Ectodermal cell (in vitro differentiated cells): ENCODE results near the gene USP20. TPM values are rescaled to one million over a fixed set of nuclear protein-coding genes. Genes with fewer than 3 reads are reported as not detected.
"Not testable (repeated sequence)": the region's sequence is repeated elsewhere in the genome, so short reads cannot be mapped to it uniquely, and the experiment has no call there.

Experiments used
- H3K27ac ChIP-seq: 2 replicates; pipeline ENCODE4 v1.7.0; 2013; ENCODE audit warnings: mild to moderate bottlenecking, low read depth, low read length; ENCODE audit not compliant: insufficient read depth, poor library complexity, severe bottlenecking
- H3K27me3 ChIP-seq: 2 replicates; pipeline ENCODE4 v1.7.0; 2013; ENCODE audit warnings: mild to moderate bottlenecking, low read length; ENCODE audit not compliant: insufficient read depth, control insufficient read depth, poor library complexity, severe bottlenecking
- H3K36me3 ChIP-seq: one replicate; pipeline ENCODE4 v1.7.0; 2013; ENCODE audit warnings: low read length; ENCODE audit not compliant: control insufficient read depth, insufficient read depth
- H3K4me1 ChIP-seq: one replicate; pipeline ENCODE4 v1.7.0; 2013; ENCODE audit warnings: low read length; ENCODE audit not compliant: control insufficient read depth, insufficient read depth
- H3K4me3 ChIP-seq: 2 replicates; pipeline ENCODE4 v1.7.0; 2013; ENCODE audit warnings: low read depth, low read length, control low read depth; ENCODE audit not compliant: insufficient read depth
- H3K9me3 ChIP-seq: 2 replicates; pipeline ENCODE4 v1.7.0; 2013; ENCODE audit warnings: mild to moderate bottlenecking, low read length, moderate library complexity; ENCODE audit not compliant: control insufficient read depth
- WGBS, 2 experiments: methylation state at CpG; one replicate each; pipeline ENCODE4 v1.1.7; 2013; ENCODE audit warnings: missing lambda C conversion rate in 2 of 2; 5-methylcytosine and 5-hydroxymethylcytosine counted together
- polyA plus RNA-seq, 4 experiments: library from polyadenylated mRNA; stranded (reverse); fragments of 50-300 nt; gene quantifications; one replicate each; pipeline ENCODE4 v1.2.3, GENCODE V29; 2013

USP20 gene
- polyA plus RNA-seq (2013, experiment 1 of 4): 27.8 TPM
- 26.1 TPM for polyA plus RNA-seq (2013, experiment 2 of 4)
- polyA plus RNA-seq (2013, experiment 3 of 4): 20.7 TPM
- polyA plus RNA-seq (2013, experiment 4 of 4): 22.8 TPM

GRCh38 chr9:129835128-129835859, at the start of gene USP20, which contains the start of gene C9orf78:
Gene USP20, plus strand, starts transcription at chr9:129835458. Its CDS starts 17,098 bp downstream, at chr9:129852556.
Gene C9orf78, minus strand, starts transcription at chr9:129835275. Its CDS starts 54 bp downstream, at chr9:129835221.
- Histone ChIP-seq H3K4me1 (peaks cover 5% of the 10 kb centered on the region), H3K36me3 (peaks cover 9% of the 10 kb centered on the region), H3K4me3 (peak within 1 kb of the TSS; percentile 92), H3K27me3 (no peaks in the 10 kb centered on the region), H3K27ac (no peak within 1 kb of the TSS), H3K9me3 (no peaks in the 10 kb centered on the region)
- 0% methylated on average over 81 of the region's 81 CpGs for WGBS, 2 experiments

- 63 to 100% methylated on average over 1 of the region's 1 CpG for WGBS, 2 experiments
- peaks cover 7% of the 10 kb centered on the region for H3K27me3 ChIP-seq
- H3K9me3 ChIP-seq: no peaks in the 10 kb centered on the region
- no peak overlapping the region for H3K4me3 ChIP-seq
- no peaks in the 10 kb centered on the region for H3K36me3 ChIP-seq
- no peak overlapping the region for H3K27ac ChIP-seq
- H3K4me1 ChIP-seq: no peaks in the 10 kb centered on the region
These were observed 49.4 kb upstream of the USP20 start for GRCh38 chr9:129785866-129786265.

- H3K4me3 ChIP-seq: no peak overlapping the region
- 87 to 89% methylated on average over 10 of the region's 10 CpGs for WGBS, 2 experiments
- H3K36me3 ChIP-seq: no peaks in the 10 kb centered on the region
- H3K4me1 ChIP-seq: no peaks in the 10 kb centered on the region
- H3K9me3 ChIP-seq: no peaks in the 10 kb centered on the region
- H3K27ac ChIP-seq: no peak overlapping the region
- H3K27me3 ChIP-seq: peaks cover 7% of the 10 kb centered on the region
These were observed 48.8 kb upstream of the USP20 start for GRCh38 chr9:129786481-129786880.

- WGBS, 2 experiments: 91 to 92% methylated on average over 8 of the region's 8 CpGs
These were observed 40.7 kb upstream of the USP20 start for GRCh38 chr9:129794549-129794948.

GRCh38 chr9:129796029-129796428, 39.2 kb upstream of the USP20 start:
- H3K27me3 ChIP-seq, H3K4me1 ChIP-seq: not testable (repeated sequence)

More at GRCh38 chr9:129794549-129794948, 40.7 kb upstream of the USP20 start:
- H3K27me3 ChIP-seq: no peaks in the 10 kb centered on the region
- no peak overlapping the region for H3K27ac ChIP-seq
- no peak overlapping the region for H3K4me3 ChIP-seq
- no peaks in the 10 kb centered on the region for H3K36me3 ChIP-seq
- no peaks in the 10 kb centered on the region for H3K4me1 ChIP-seq
- no peaks in the 10 kb centered on the region for H3K9me3 ChIP-seq

GRCh38 chr9:129798973-129799372, 36.3 kb upstream of the USP20 start:
- Histone ChIP-seq H3K27me3 (no peaks in the 10 kb centered on the region), H3K4me3 (no peak overlapping the region), H3K9me3 (no peaks in the 10 kb centered on the region), H3K4me1 (peaks cover 2% of the 10 kb centered on the region), H3K27ac (no peak overlapping the region), H3K36me3 (no peaks in the 10 kb centered on the region)
- 81 to 84% methylated on average over 6 of the region's 6 CpGs for WGBS, 2 experiments

More at GRCh38 chr9:129796029-129796428, 39.2 kb upstream of the USP20 start:
- not testable (repeated sequence) for H3K27ac ChIP-seq, H3K9me3 ChIP-seq, H3K4me3 ChIP-seq, H3K36me3 ChIP-seq
- 78 to 89% methylated on average over 2 of the region's 2 CpGs for WGBS, 2 experiments

- WGBS, 2 experiments: 84% methylated on average over 17 of the region's 17 CpGs
- Histone ChIP-seq H3K9me3 (no peaks in the 10 kb centered on the region), H3K27me3 (no peaks in the 10 kb centered on the region), H3K4me1 (peaks cover 7% of the 10 kb centered on the region), H3K27ac (no peak overlapping the region), H3K4me3 (no peak overlapping the region), H3K36me3 (no peaks in the 10 kb centered on the region)
These were observed 33.8 kb upstream of the USP20 start for GRCh38 chr9:129801504-129801903.

GRCh38 chr9:129802833-129803675, 32.2 kb upstream of the USP20 start, which contains the start of gene TOR1B:
Gene TOR1B, plus strand, starts transcription at chr9:129803184. Its CDS starts 29 bp downstream, at chr9:129803213.
- no peaks in the 10 kb centered on the region for H3K36me3 ChIP-seq
- peaks cover 7% of the 10 kb centered on the region for H3K4me1 ChIP-seq
- H3K27me3 ChIP-seq: no peaks in the 10 kb centered on the region
- no peaks in the 10 kb centered on the region for H3K9me3 ChIP-seq
- WGBS, 2 experiments: 4% methylated on average over 93 of the region's 93 CpGs
- H3K4me3 ChIP-seq: peak within 1 kb of the TSS; percentile 58
- H3K27ac ChIP-seq: no peak within 1 kb of the TSS

GRCh38 chr9:129803676-129804060, 31.6 kb upstream of the USP20 start:
- Histone ChIP-seq H3K4me3 (peak overlapping the region; percentile 58), H3K36me3 (no peaks in the 10 kb centered on the region), H3K9me3 (no peaks in the 10 kb centered on the region), H3K27me3 (no peaks in the 10 kb centered on the region), H3K27ac (no peak overlapping the region), H3K4me1 (peaks cover 7% of the 10 kb centered on the region)
- 3 to 4% methylated on average over 14 of the region's 14 CpGs for WGBS, 2 experiments

GRCh38 chr9:129806061-129806460, 29.2 kb upstream of the USP20 start:
- H3K36me3 ChIP-seq: peaks cover 3% of the 10 kb centered on the region
- WGBS, 2 experiments: 81 to 83% methylated on average over 3 to 4 of the region's 4 CpGs
- H3K27ac ChIP-seq: no peak overlapping the region
- H3K4me3 ChIP-seq: no peak overlapping the region
- H3K4me1 ChIP-seq: peaks cover 7% of the 10 kb centered on the region
- no peaks in the 10 kb centered on the region for H3K27me3 ChIP-seq
- H3K9me3 ChIP-seq: no peaks in the 10 kb centered on the region
